K562 (cell line): ENCODE results near the gene MYH9. TPM values are rescaled to one million over a fixed set of nuclear protein-coding genes. Genes with fewer than 3 reads are reported as not detected.

Experiments used
- CBFA2T3 ChIP-seq: fragments of 450-650 bp; IDR thresholded peaks from 2 replicates; pipeline ENCODE4 v1.6.1; 2017
- CREB1 ChIP-seq, 2 experiments: sonication (generic) in 1 of 2; formaldehyde crosslinking in 1 of 2; IDR thresholded peaks; 2 replicates each; pipeline versions ENCODE4 v1.6.1 to v1.8.0; 2012 to 2022; ENCODE audit warnings: inconsistent platforms in 1 of 2, mild to moderate bottlenecking in 1 of 2, missing genetic modification reagents in 1 of 2, moderate library complexity in 1 of 2
- EWSR1 ChIP-seq: fragments of 450-650 bp; IDR thresholded peaks from 2 replicates; pipeline ENCODE4 v1.6.1; 2018; ENCODE audit warnings: borderline replicate concordance, mild to moderate bottlenecking, low read depth, moderate library complexity; ENCODE audit not compliant: partially characterized antibody
- GATAD2A ChIP-seq: fragments of 450-650 bp; IDR thresholded peaks from 2 replicates; pipeline ENCODE4 v1.6.1; 2017
- JUND ChIP-seq, 2 experiments: IDR thresholded peaks; 2 replicates in 1 of 2; 3 replicates in 1 of 2; pipeline ENCODE4 v1.6.1; 2011; ENCODE audit warnings: borderline replicate concordance in 2 of 2, low read depth in 2 of 2, low read length in 2 of 2, improper control_type of control experiment in 1 of 2, missing biosample characterization in 1 of 2, missing genetic modification characterization in 1 of 2, missing genetic modification reagents in 1 of 2
- KHSRP ChIP-seq: fragments of 450-650 bp; IDR thresholded peaks from 2 replicates; pipeline ENCODE4 v1.6.1; 2017
- NCOA4 ChIP-seq: fragments of 450-650 bp; IDR thresholded peaks from 2 replicates; pipeline ENCODE4 v1.6.1; 2018; ENCODE audit warnings: mild to moderate bottlenecking; ENCODE audit not compliant: partially characterized antibody
- NFXL1 ChIP-seq: fragments of 450-650 bp; formaldehyde crosslinking; IDR thresholded peaks from 2 replicates; pipeline ENCODE4 v1.4.0; 2021; ENCODE audit warnings: mild to moderate bottlenecking
- PHB2 ChIP-seq: fragments of 450-650 bp; IDR thresholded peaks from 2 replicates; pipeline ENCODE4 v1.6.1; 2017; ENCODE audit warnings: low read depth
- PHF20 ChIP-seq: fragments of 450-650 bp; IDR thresholded peaks from 2 replicates; pipeline ENCODE4 v1.6.1; 2018; ENCODE audit not compliant: partially characterized antibody
- RNF2 ChIP-seq: sonication (generic); IDR thresholded peaks from 2 replicates; pipeline ENCODE4 v1.6.1; 2016
- RUNX1 ChIP-seq: sonication (generic); IDR thresholded peaks from 2 replicates; pipeline ENCODE4 v1.6.1; 2016; ENCODE audit warnings: antibody characterized with exemption, low read depth
- SOX6 ChIP-seq: fragments of 450-650 bp; IDR thresholded peaks from 2 replicates; pipeline ENCODE4 v1.6.1; 2014; ENCODE audit warnings: mild to moderate bottlenecking
- TAL1 ChIP-seq: fragments of 450-650 bp; IDR thresholded peaks from 2 replicates; pipeline ENCODE4 v1.6.1; 2016; ENCODE audit warnings: mild to moderate bottlenecking
- TFAM ChIP-seq: fragments of 250-450 bp; sonication (Bioruptor Pico); conservative IDR thresholded peaks from 2 replicates; pipeline ENCODE4 v1.5.0; 2021; ENCODE audit warnings: mild to moderate bottlenecking, moderate library complexity
- ZNF592 ChIP-seq: fragments of 450-650 bp; IDR thresholded peaks from 2 replicates; pipeline ENCODE4 v1.6.1; 2017; ENCODE audit warnings: antibody characterized with exemption, mild to moderate bottlenecking
- polyA plus RNA-seq, 8 experiments: library from polyadenylated mRNA; depleted of rRNA in 4 of 8; stranded (reverse) in 5 of 8; unstranded in 3 of 8; fragments of >200 nt; fragmentation: Nextera tagmentation in 2 of 8; fragmentation: Illumina TruSeq in 1 of 8; extraction: Ambion mirVana in 2 of 8; extraction: Trizol in 1 of 8; gene quantifications; 2 replicates each; pipeline versions ENCODE4 v1.2.1 to v1.2.3, GENCODE V29; 2011 to 2014; ENCODE audit warnings: inconsistent platforms in 1 of 8, missing spikeins in 1 of 8
- total RNA-seq, 7 experiments: library from RNA; depleted of rRNA in 6 of 7; stranded (reverse); fragments of >200 nt in 6 of 7; fragmentation: Illumina TruSeq in 2 of 7; extraction: Trizol in 2 of 7; gene quantifications; 2 replicates each; pipeline versions ENCODE4 v1.2.1 to v1.2.3, GENCODE V29; 2011 to 2021; ENCODE audit warnings: low replicate concordance in 1 of 7
- TF ChIP-seq, protein P1 (sequence below): sonication (generic); formaldehyde crosslinking; IDR thresholded peaks from 2 replicates; pipeline ENCODE4 v1.8.0; 2022; ENCODE audit warnings: mild to moderate bottlenecking, missing genetic modification reagents
- TF ChIP-seq, protein P2 (sequence below): fragments of 450-650 bp; IDR thresholded peaks from 2 replicates; pipeline ENCODE4 v1.6.1; 2016
- TF ChIP-seq, protein P3 (sequence below): fragments of 450-650 bp; IDR thresholded peaks from 2 replicates; pipeline ENCODE4 v1.6.1; 2016; ENCODE audit warnings: missing biosample characterization, missing genetic modification characterization
- TF ChIP-seq, protein P4 (sequence below), 2 experiments: IDR thresholded peaks; 2 replicates each; pipeline ENCODE4 v1.6.1; 2012; ENCODE audit warnings: improper control_type of control experiment in 2 of 2, low read depth in 2 of 2, low read length in 2 of 2, borderline replicate concordance in 1 of 2

Gene MYH9
- total and polyA plus RNA-seq, 9 of the 15 experiments (the other 6 are each of a cell fraction or from before 2014, with no cell fraction given): 0.71 to 111 (median 24.6) TPM

DNA sequence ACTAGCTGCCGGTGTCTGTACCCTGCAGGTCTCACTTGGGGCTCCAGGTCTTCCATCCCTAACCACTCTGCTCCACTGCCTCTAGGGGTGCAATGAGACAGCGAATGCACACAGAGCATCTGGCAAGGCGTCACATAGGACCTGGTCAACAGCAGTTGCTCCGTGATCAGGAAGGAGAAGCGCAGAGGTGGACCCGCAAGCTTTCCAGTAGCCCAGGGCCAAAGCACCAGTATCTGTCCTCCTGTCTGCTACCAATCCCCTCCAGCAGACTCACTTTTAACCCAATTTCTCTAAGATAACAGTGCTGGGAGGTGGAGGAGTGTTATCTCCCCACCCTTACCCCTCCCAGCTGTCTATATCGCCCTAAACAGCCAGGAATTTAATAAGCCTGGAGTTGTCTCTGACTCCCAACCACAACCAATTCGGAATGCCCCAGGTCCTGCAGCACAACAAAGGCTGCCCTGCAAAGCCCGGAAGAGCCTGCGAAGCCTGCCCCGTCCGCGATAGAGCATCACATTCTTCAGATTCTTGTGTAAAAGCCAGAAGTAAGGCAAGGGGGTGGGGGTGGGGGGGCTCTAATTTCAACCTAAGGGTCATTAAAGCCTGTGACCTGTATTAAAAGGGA is 19.3 kb downstream of the MYH9 start (continued):
- 0 out of 2 replicates have a peak, but pooled peaks have one; percentile 40 for TF ChIP-seq ZNF592
- 0 out of 2 replicates have a peak, but pooled peaks have one; percentile 62 for TF ChIP-seq GATAD2A
- peak; percentile 91 for TF ChIP-seq RNF2
- peak; percentile 100 for TF ChIP-seq CBFA2T3
- TF ChIP-seq EWSR1: no peak
- TF ChIP-seq, protein P1, sequence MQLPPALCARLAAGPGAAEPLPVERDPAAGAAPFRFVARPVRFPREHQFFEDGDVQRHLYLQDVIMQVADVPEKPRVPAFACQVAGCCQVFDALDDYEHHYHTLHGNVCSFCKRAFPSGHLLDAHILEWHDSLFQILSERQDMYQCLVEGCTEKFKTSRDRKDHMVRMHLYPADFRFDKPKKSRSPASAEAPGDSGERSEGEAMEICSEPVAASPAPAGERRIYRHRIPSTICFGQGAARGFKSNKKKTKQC (CRISPR knock-in tag): no peak
- TF ChIP-seq, protein P2, sequence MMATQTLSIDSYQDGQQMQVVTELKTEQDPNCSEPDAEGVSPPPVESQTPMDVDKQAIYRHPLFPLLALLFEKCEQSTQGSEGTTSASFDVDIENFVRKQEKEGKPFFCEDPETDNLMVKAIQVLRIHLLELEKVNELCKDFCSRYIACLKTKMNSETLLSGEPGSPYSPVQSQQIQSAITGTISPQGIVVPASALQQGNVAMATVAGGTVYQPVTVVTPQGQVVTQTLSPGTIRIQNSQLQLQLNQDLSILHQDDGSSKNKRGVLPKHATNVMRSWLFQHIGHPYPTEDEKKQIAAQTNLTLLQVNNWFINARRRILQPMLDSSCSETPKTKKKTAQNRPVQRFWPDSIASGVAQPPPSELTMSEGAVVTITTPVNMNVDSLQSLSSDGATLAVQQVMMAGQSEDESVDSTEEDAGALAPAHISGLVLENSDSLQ: peak; percentile 49
- TF ChIP-seq SOX6: peak; percentile 95
- peak; percentile 47 for TF ChIP-seq PHF20
- peak; percentile 77 for TF ChIP-seq CREB1 (IDR thresholded peaks at IDR 0.05)
- no peak for TF ChIP-seq CREB1 (CRISPR knock-in tag; IDR thresholded peaks at IDR 0.05)
- no peak for TF ChIP-seq NFXL1 (CRISPR knock-in tag)
- TF ChIP-seq KHSRP: peak; percentile 56; the same call in 1 of the 2 replicates
- TF ChIP-seq, protein P3, sequence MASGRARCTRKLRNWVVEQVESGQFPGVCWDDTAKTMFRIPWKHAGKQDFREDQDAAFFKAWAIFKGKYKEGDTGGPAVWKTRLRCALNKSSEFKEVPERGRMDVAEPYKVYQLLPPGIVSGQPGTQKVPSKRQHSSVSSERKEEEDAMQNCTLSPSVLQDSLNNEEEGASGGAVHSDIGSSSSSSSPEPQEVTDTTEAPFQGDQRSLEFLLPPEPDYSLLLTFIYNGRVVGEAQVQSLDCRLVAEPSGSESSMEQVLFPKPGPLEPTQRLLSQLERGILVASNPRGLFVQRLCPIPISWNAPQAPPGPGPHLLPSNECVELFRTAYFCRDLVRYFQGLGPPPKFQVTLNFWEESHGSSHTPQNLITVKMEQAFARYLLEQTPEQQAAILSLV (tag): no peak
- TF ChIP-seq, protein P4, sequence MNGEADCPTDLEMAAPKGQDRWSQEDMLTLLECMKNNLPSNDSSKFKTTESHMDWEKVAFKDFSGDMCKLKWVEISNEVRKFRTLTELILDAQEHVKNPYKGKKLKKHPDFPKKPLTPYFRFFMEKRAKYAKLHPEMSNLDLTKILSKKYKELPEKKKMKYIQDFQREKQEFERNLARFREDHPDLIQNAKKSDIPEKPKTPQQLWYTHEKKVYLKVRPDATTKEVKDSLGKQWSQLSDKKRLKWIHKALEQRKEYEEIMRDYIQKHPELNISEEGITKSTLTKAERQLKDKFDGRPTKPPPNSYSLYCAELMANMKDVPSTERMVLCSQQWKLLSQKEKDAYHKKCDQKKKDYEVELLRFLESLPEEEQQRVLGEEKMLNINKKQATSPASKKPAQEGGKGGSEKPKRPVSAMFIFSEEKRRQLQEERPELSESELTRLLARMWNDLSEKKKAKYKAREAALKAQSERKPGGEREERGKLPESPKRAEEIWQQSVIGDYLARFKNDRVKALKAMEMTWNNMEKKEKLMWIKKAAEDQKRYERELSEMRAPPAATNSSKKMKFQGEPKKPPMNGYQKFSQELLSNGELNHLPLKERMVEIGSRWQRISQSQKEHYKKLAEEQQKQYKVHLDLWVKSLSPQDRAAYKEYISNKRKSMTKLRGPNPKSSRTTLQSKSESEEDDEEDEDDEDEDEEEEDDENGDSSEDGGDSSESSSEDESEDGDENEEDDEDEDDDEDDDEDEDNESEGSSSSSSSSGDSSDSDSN (IDR thresholded peaks at IDR 0.05; ENCODE audit: borderline replicate concordance in 1 of 2, low read depth in 2 of 2, low read length in 2 of 2): peak; percentile 39 to 81; a peak in 3 of 4 replicates
- peak; percentile 97 for TF ChIP-seq PHB2
- TF ChIP-seq TFAM: no peak
- peak; percentile 62 for TF ChIP-seq NCOA4
- TF ChIP-seq TAL1: peak; percentile 99
- peak; percentile 78; the same call in 1 of the 2 replicates for TF ChIP-seq RUNX1
- TF ChIP-seq JUND (IDR thresholded peaks at IDR 0.05; ENCODE audit: borderline replicate concordance, low read depth, low read length): peak; percentile 75
- TF ChIP-seq JUND (tag; IDR thresholded peaks at IDR 0.05; ENCODE audit: borderline replicate concordance, low read depth, low read length): peak; percentile 67; the same call in 2 of the 3 replicates
